Measurements from ENCODE around the gene KIAA0586. TPM values are rescaled to one million over a fixed set of nuclear protein-coding genes. Genes with fewer than 3 reads are reported as not detected.

The KIAA0586 gene
- total RNA-seq: 10 to 100 TPM; 30.3 to 34.9 TPM

GRCh38 chr14:58427281-58428117 is at the start of gene KIAA0586, which contains the start of gene TIMM9:
TSS of gene KIAA0586 (plus strand) at chr14:58427719. CDS start at chr14:58428265, 546 bp downstream.
TSS of gene TIMM9 (minus strand) at chr14:58427531. CDS start at chr14:58411945, 15,586 bp downstream.
- Mint-ChIP-seq H3K27ac (peak within 1 kb of the TSS; percentile 91), H3K36me3 (peaks cover 18% of the 10 kb centered on the region), H3K9me3 (no peaks in the 10 kb centered on the region), H3K4me3 (peak within 1 kb of the TSS; percentile 86), H3K4me1 (ENCODE audit: low read depth) (peaks cover 45% of the 10 kb centered on the region), H3K27me3 (peaks cover 2% of the 10 kb centered on the region)
- intact Hi-C loops (cut with micrococcal nuclease): loop anchor here (1.0 to 10.0 kb wide), 8 partner anchors 31 to 1159 kb away; partner anchors contain the start of genes ACTR10, AP5M1, ARID4A and EXOC5
- POLR2A ChIA-PET: interaction anchor here (0.5 to 2.7 kb wide), 12 partner anchors 10 to 1821 kb away, joined by 3 to 37 read pairs (median 4); partner anchors contain the start of genes ACTR10, AP5M1, ARID4A and EXOC5
- DNase-seq: peak; percentile 98
- CTCF ChIA-PET: interaction anchor here (1.2 to 1.5 kb wide), 3 partner anchors 20 to 183 kb away, joined by 3 to 5 read pairs (median 3); partner anchors contain the start of gene PSMA3

GRCh38 chr14:58390830-58391229 is 36.7 kb upstream of the KIAA0586 start:
- intact Hi-C loops (cut with micrococcal nuclease): loop anchor here (10.0 kb wide), 1 partner anchor 146 kb away; the partner anchor contains the start of gene PSMA3
- ChIA-PET CTCF (no interaction called here), POLR2A (no interaction called here)
- H3K9me3 Mint-ChIP-seq: no peaks in the 10 kb centered on the region
- H3K27ac Mint-ChIP-seq: no peak overlapping the region
- H3K27me3 Mint-ChIP-seq: no peaks in the 10 kb centered on the region
- peaks cover 6% of the 10 kb centered on the region for H3K4me1 Mint-ChIP-seq (ENCODE audit: low read depth)
- DNase-seq: no peak
- H3K4me3 Mint-ChIP-seq: no peak overlapping the region
- peaks cover 3% of the 10 kb centered on the region for H3K36me3 Mint-ChIP-seq

- Mint-ChIP-seq H3K4me3 (peak overlapping the region; percentile 61), H3K27ac (no peak overlapping the region), H3K27me3 (no peaks in the 10 kb centered on the region), H3K9me3 (no peaks in the 10 kb centered on the region), H3K36me3 (no peaks in the 10 kb centered on the region), H3K4me1 (ENCODE audit: low read depth) (peaks cover 11% of the 10 kb centered on the region)
- DNase-seq: no peak
- ChIA-PET POLR2A (interaction anchor here (0.7 to 1.1 kb wide), 2 partner anchors 30 to 97 kb away, joined by 3 read pairs; partner anchors contain the start of gene ARID4A), CTCF (interaction anchor here (0.6 to 2.3 kb wide), 24 partner anchors 10 to 289 kb away, joined by 3 to 21 read pairs (median 4); partner anchors contain the start of gene ARID4A)
- intact Hi-C loops (cut with micrococcal nuclease): loop anchor here (1.0 to 10.0 kb wide), 2 partner anchors 151 to 287 kb away; partner anchors contain the start of gene PSMA3
Observed at GRCh38 chr14:58395562-58395811, 32.0 kb upstream of the KIAA0586 start.

GRCh38 chr14:58395812-58396788 is 31.4 kb upstream of the KIAA0586 start, which contains the start of gene TOMM20L:
TSS of gene TOMM20L (plus strand) at chr14:58395930. CDS start at chr14:58395958, 28 bp downstream.
- Mint-ChIP-seq H3K4me1 (ENCODE audit: low read depth) (peaks cover 11% of the 10 kb centered on the region), H3K36me3 (no peaks in the 10 kb centered on the region), H3K27me3 (no peaks in the 10 kb centered on the region), H3K4me3 (peak within 1 kb of the TSS; percentile 66), H3K9me3 (no peaks in the 10 kb centered on the region), H3K27ac (peak within 1 kb of the TSS; percentile 58)
- DNase-seq: peak; percentile 80
- intact Hi-C loops (cut with micrococcal nuclease): loop anchor here (1.0 to 10.0 kb wide), 3 partner anchors 31 to 288 kb away; partner anchors contain the start of genes KIAA0586, PSMA3 and TIMM9
- ChIA-PET POLR2A (interaction anchor here (0.7 to 1.2 kb wide), 3 partner anchors 30 to 98 kb away, joined by 3 read pairs; partner anchors contain the start of gene ARID4A), CTCF (interaction anchor here (0.6 to 2.3 kb wide), 32 partner anchors 9 to 290 kb away, joined by 3 to 21 read pairs (median 4); partner anchors contain the start of genes ARID4A, KIAA0586, PSMA3 and TIMM9)

GRCh38 chr14:58397156-58397555 is 30.4 kb upstream of the KIAA0586 start:
- ChIA-PET POLR2A (interaction anchor here (1.2 kb wide), 1 partner anchor 99 kb away, joined by 3 read pairs; the partner anchor contains the start of gene ARID4A), CTCF (interaction anchor here (0.9 to 2.1 kb wide), 7 partner anchors 22 to 290 kb away, joined by 3 to 9 read pairs (median 4); partner anchors contain the start of genes ARID4A, KIAA0586, PSMA3 and TIMM9)
- Mint-ChIP-seq H3K4me3 (no peak overlapping the region), H3K27me3 (no peaks in the 10 kb centered on the region), H3K36me3 (peaks cover 1% of the 10 kb centered on the region), H3K9me3 (no peaks in the 10 kb centered on the region), H3K27ac (no peak overlapping the region), H3K4me1 (ENCODE audit: low read depth) (peaks cover 11% of the 10 kb centered on the region)
- DNase-seq: no peak
- intact Hi-C loops (cut with micrococcal nuclease): loop anchor here (2.0 to 10.0 kb wide), 2 partner anchors 30 to 152 kb away; partner anchors contain the start of genes KIAA0586, PSMA3 and TIMM9

GRCh38 chr14:58398495-58398894 is 29.0 kb upstream of the KIAA0586 start:
- CTCF ChIA-PET: no interaction called here
- peaks cover 2% of the 10 kb centered on the region for H3K36me3 Mint-ChIP-seq
- intact Hi-C loops (cut with micrococcal nuclease): loop anchor here (10.0 kb wide), 1 partner anchor 154 kb away; the partner anchor contains the start of gene PSMA3
- H3K4me3 Mint-ChIP-seq: no peak overlapping the region
- H3K4me1 Mint-ChIP-seq (ENCODE audit: low read depth): peaks cover 11% of the 10 kb centered on the region
- H3K27ac Mint-ChIP-seq: no peak overlapping the region
- DNase-seq: no peak
- no peaks in the 10 kb centered on the region for H3K27me3 Mint-ChIP-seq
- H3K9me3 Mint-ChIP-seq: no peaks in the 10 kb centered on the region
- POLR2A ChIA-PET: interaction anchor here (1.1 kb wide), 1 partner anchor 29 kb away, joined by 3 read pairs; the partner anchor contains the start of genes KIAA0586 and TIMM9

GRCh38 chr14:58398895-58399294 is 28.6 kb upstream of the KIAA0586 start:
- Mint-ChIP-seq H3K4me3 (no peak overlapping the region), H3K27ac (no peak overlapping the region), H3K27me3 (no peaks in the 10 kb centered on the region), H3K36me3 (peaks cover 2% of the 10 kb centered on the region), H3K4me1 (ENCODE audit: low read depth) (peaks cover 11% of the 10 kb centered on the region), H3K9me3 (no peaks in the 10 kb centered on the region)
- no peak for DNase-seq
- CTCF ChIA-PET: no interaction called here
- POLR2A ChIA-PET: interaction anchor here (1.1 kb wide), 1 partner anchor 28 kb away, joined by 3 read pairs; the partner anchor contains the start of genes KIAA0586 and TIMM9
- intact Hi-C loops (cut with micrococcal nuclease): loop anchor here (10.0 kb wide), 1 partner anchor 154 kb away; the partner anchor contains the start of gene PSMA3

- H3K27me3 Mint-ChIP-seq: no peaks in the 10 kb centered on the region
- no peak overlapping the region for H3K27ac Mint-ChIP-seq
- H3K4me1 Mint-ChIP-seq (ENCODE audit: low read depth): peaks cover under 1% of the 10 kb centered on the region
- no peak for DNase-seq
- no peak overlapping the region for H3K4me3 Mint-ChIP-seq
- H3K36me3 Mint-ChIP-seq: peaks cover 5% of the 10 kb centered on the region
- ChIA-PET CTCF (no interaction called here), POLR2A (interaction anchor here (0.5 kb wide), 1 partner anchor 333 kb away, joined by 4 read pairs; no protein-coding TSS in a partner anchor)
- intact Hi-C loops (cut with micrococcal nuclease): no loop called here
- H3K9me3 Mint-ChIP-seq: no peaks in the 10 kb centered on the region
Observed at GRCh38 chr14:58401587-58401986, 25.9 kb upstream of the KIAA0586 start.

GRCh38 chr14:58408681-58409215 is 18.8 kb upstream of the KIAA0586 start:
- Mint-ChIP-seq H3K27ac (no peak overlapping the region), H3K36me3 (peaks cover 31% of the 10 kb centered on the region), H3K9me3 (no peaks in the 10 kb centered on the region), H3K4me3 (no peak overlapping the region), H3K4me1 (ENCODE audit: low read depth) (no peaks in the 10 kb centered on the region), H3K27me3 (no peaks in the 10 kb centered on the region)
- ChIA-PET CTCF (no interaction called here), POLR2A (no interaction called here)
- intact Hi-C loops (cut with micrococcal nuclease): no loop called here
- DNase-seq: no peak

GRCh38 chr14:58414845-58415244 is 12.7 kb upstream of the KIAA0586 start:
- no peak for DNase-seq
- Mint-ChIP-seq H3K36me3 (peaks cover 45% of the 10 kb centered on the region), H3K4me3 (no peak overlapping the region), H3K9me3 (peaks cover 2% of the 10 kb centered on the region), H3K4me1 (ENCODE audit: low read depth) (peaks cover 21% of the 10 kb centered on the region), H3K27ac (no peak overlapping the region), H3K27me3 (no peaks in the 10 kb centered on the region)
- POLR2A ChIA-PET: no interaction called here
- intact Hi-C loops (cut with micrococcal nuclease): no loop called here
- CTCF ChIA-PET: no interaction called here

Measured in activated CD4-positive, alpha-beta memory T cell treated with anti-CD3 and anti-CD28 coated beads for 36 hours (primary cell).